Naive thymus-derived CD4-positive, alpha-beta T cell (primary cell): ENCODE results near the gene PRKCB. TPM values are rescaled to one million over a fixed set of nuclear protein-coding genes. Genes with fewer than 3 reads are reported as not detected.
A peak's percentile ranks its signal among the peaks of the same experiment; 100 is the strongest.

Experiments used
- ATAC-seq: fragments of 150-1000 bp; cut with Tn5 transposase; 2 replicates; pipeline ENCODE4 v1.10.0; 2021; ENCODE audit warnings: mild to moderate bottlenecking, moderate library complexity
- CTCF ChIA-PET: fragments of 350-600 bp; sonication (Branson Sonifier 250); formaldehyde crosslinking; loops from one replicate; lab custom pipeline; 2021; ENCODE audit warnings: antibody characterized with exemption; lab: Charles Lee
- POLR2A ChIA-PET: fragments of 350-600 bp; sonication (Branson Sonifier 250); formaldehyde crosslinking; loops from one replicate; lab custom pipeline; 2021; ENCODE audit warnings: antibody characterized with exemption, inconsistent platforms; lab: Charles Lee
- DNase-seq, 9 donors: peaks; one replicate each; pipeline versions ENCODE4 v3.0.0 to v3.0.0-alpha.2; 2020 to 2022; ENCODE audit warnings: mixed read lengths in 1 of 9
- H3K27ac ChIP-seq: one replicate; pipeline ENCODE4 v1.7.0; 2013; ENCODE audit warnings: mild to moderate bottlenecking, low read depth, low read length, moderate library complexity
- H3K27me3 ChIP-seq, 2 donors: one replicate each; pipeline ENCODE4 v1.7.0; 2013; ENCODE audit warnings: low read length in 2 of 2, mild to moderate bottlenecking in 2 of 2, moderate library complexity in 2 of 2; ENCODE audit not compliant: control insufficient read depth in 2 of 2, insufficient read depth in 2 of 2
- H3K36me3 ChIP-seq, 3 experiments: 1 replicate in 2 of 3; 2 replicates in 1 of 3; pipeline ENCODE4 v1.7.0; 2013; ENCODE audit warnings: low read length in 3 of 3, mild to moderate bottlenecking in 3 of 3, moderate library complexity in 1 of 3; ENCODE audit not compliant: insufficient read depth in 3 of 3, control insufficient read depth in 2 of 3
- H3K4me1 ChIP-seq, 2 donors: one replicate each; pipeline ENCODE4 v1.7.0; 2013; ENCODE audit warnings: low read length in 2 of 2, mild to moderate bottlenecking in 2 of 2, moderate library complexity in 1 of 2; ENCODE audit not compliant: control insufficient read depth in 2 of 2, insufficient read depth in 2 of 2
- H3K4me3 ChIP-seq: 2 replicates; pipeline ENCODE4 v1.7.0; 2013; ENCODE audit warnings: mild to moderate bottlenecking, low read length
- H3K9me3 ChIP-seq, 3 experiments: 1 replicate in 2 of 3; 2 replicates in 1 of 3; pipeline ENCODE4 v1.7.0; 2013; ENCODE audit warnings: low read length in 3 of 3; ENCODE audit not compliant: control insufficient read depth in 2 of 3
- H3K27ac Mint-ChIP-seq, 9 donors: one replicate each; pipeline ENCODE4 v1.8.0; 2020 to 2022; ENCODE audit warnings: mixed read lengths in 9 of 9, mild to moderate bottlenecking in 8 of 9, moderate library complexity in 5 of 9, inconsistent platforms in 2 of 9
- H3K27me3 Mint-ChIP-seq, 5 donors: one replicate each; pipeline ENCODE4 v1.8.0; 2021 to 2022; ENCODE audit warnings: mixed read lengths in 5 of 5, mild to moderate bottlenecking in 1 of 5
- H3K36me3 Mint-ChIP-seq, 5 donors: one replicate each; pipeline ENCODE4 v1.8.0; 2020 to 2022; ENCODE audit warnings: mixed read lengths in 5 of 5, mild to moderate bottlenecking in 3 of 5, inconsistent platforms in 1 of 5
- H3K4me1 Mint-ChIP-seq, 7 donors: one replicate each; pipeline ENCODE4 v1.8.0; 2020 to 2022; ENCODE audit warnings: mixed read lengths in 7 of 7, mild to moderate bottlenecking in 3 of 7, inconsistent platforms in 1 of 7
- H3K4me3 Mint-ChIP-seq, 10 donors: one replicate each; pipeline ENCODE4 v1.8.0; 2020 to 2022; ENCODE audit warnings: mild to moderate bottlenecking in 10 of 10, mixed read lengths in 10 of 10, moderate library complexity in 6 of 10, inconsistent platforms in 2 of 10
- H3K9me3 Mint-ChIP-seq, 11 donors: one replicate each; pipeline ENCODE4 v1.8.0; 2020 to 2022; ENCODE audit warnings: mixed read lengths in 11 of 11, mild to moderate bottlenecking in 4 of 11, inconsistent platforms in 1 of 11, moderate library complexity in 1 of 11
- intact Hi-C, 2 donors: fragments of 100-400 bp; cut with micrococcal nuclease; formaldehyde crosslinking; loops; one replicate each; pipeline ENCODE4 v1.15.1; 2023
- polyA plus RNA-seq, 2 donors: library from polyadenylated mRNA; unstranded; fragments of 300-500 nt; fragmentation: Illumina TruSeq; gene quantifications; one replicate each; pipeline ENCODE4 v1.2.3, GENCODE V29; 2021
- total RNA-seq, 6 experiments: library from RNA in 5 of 6; stranded (reverse) in 5 of 6; gene quantifications; 1 replicate in 5 of 6; 2 replicates in 1 of 6; pipeline ENCODE4 v1.2.3 and lab custom pipeline; 2021 to 2026

Gene PRKCB
- total and polyA plus RNA-seq, 7 experiments from 2014 or later, result 32.4 to 180 (median 72.9) TPM

GRCh38 chr16:23924128-23924527 lies 88.3 kb downstream of the PRKCB start:
- intact Hi-C loops, result no loop called here
- peaks cover 0 to 7% of the 10 kb centered on the region in 2 donors for H3K4me1 ChIP-seq
- no peaks in the 10 kb centered on the region for H3K9me3 ChIP-seq
- no peak for DNase-seq
- Mint-ChIP-seq H3K27me3 (no peaks in the 10 kb centered on the region), H3K4me1 (peaks cover 21 to 59% (median 51%) of the 10 kb centered on the region in 7 donors), H3K27ac (no peak overlapping the region), H3K4me3 (no peak overlapping the region), H3K36me3 (peaks cover 0 to 42% (median 22%) of the 10 kb centered on the region in 5 donors), H3K9me3 (peaks cover 0 to 4% (median 0%) of the 10 kb centered on the region in 11 donors)
- peak; percentile 76 for ATAC-seq
- H3K36me3 ChIP-seq, result peaks cover 0 to 3% (median 0%) of the 10 kb centered on the region in 3 experiments
- H3K27me3 ChIP-seq, result no peaks in the 10 kb centered on the region
- no peak overlapping the region for H3K4me3 ChIP-seq
- ChIA-PET POLR2A (no interaction called here), CTCF (no interaction called here)
- no peak overlapping the region for H3K27ac ChIP-seq

GRCh38 chr16:23927796-23928195 lies 92.0 kb downstream of the PRKCB start:
- peak overlapping the region in 2 of 9 donors; percentile 19 to 45 for H3K27ac Mint-ChIP-seq
- H3K27me3 Mint-ChIP-seq, result no peaks in the 10 kb centered on the region
- CTCF ChIA-PET, result no interaction called here
- DNase-seq, result no peak
- H3K9me3 Mint-ChIP-seq, result peaks cover 0 to 2% (median 0%) of the 10 kb centered on the region in 11 donors
- POLR2A ChIA-PET, result interaction anchor here (0.6 to 0.7 kb wide), 4 partner anchors 17 to 95 kb away, joined by 3 to 4 read pairs (median 3); no protein-coding TSS in a partner anchor
- no peak overlapping the region for H3K4me3 ChIP-seq
- intact Hi-C loops, result no loop called here
- H3K4me1 Mint-ChIP-seq, result peaks cover 2 to 46% (median 36%) of the 10 kb centered on the region in 7 donors
- no peak overlapping the region for H3K27ac ChIP-seq
- H3K27me3 ChIP-seq, result no peaks in the 10 kb centered on the region
- H3K36me3 Mint-ChIP-seq, result peaks cover 0 to 44% (median 21%) of the 10 kb centered on the region in 5 donors
- H3K4me1 ChIP-seq, result no peaks in the 10 kb centered on the region
- H3K4me3 Mint-ChIP-seq, result no peak overlapping the region
- H3K36me3 ChIP-seq, result peaks cover 0 to 3% (median 0%) of the 10 kb centered on the region in 3 experiments
- no peak for ATAC-seq
- H3K9me3 ChIP-seq, result no peaks in the 10 kb centered on the region

GRCh38 chr16:23929237-23929636 lies 93.5 kb downstream of the PRKCB start:
- H3K9me3 ChIP-seq, result no peaks in the 10 kb centered on the region
- peaks cover 3 to 53% (median 44%) of the 10 kb centered on the region in 7 donors for H3K4me1 Mint-ChIP-seq
- H3K36me3 ChIP-seq, result peaks cover 0 to 3% (median 0%) of the 10 kb centered on the region in 3 experiments
- no peak overlapping the region for H3K4me3 Mint-ChIP-seq
- peaks cover 0 to 55% (median 25%) of the 10 kb centered on the region in 5 donors for H3K36me3 Mint-ChIP-seq
- peaks cover 0 to 10% (median 3%) of the 10 kb centered on the region in 11 donors for H3K9me3 Mint-ChIP-seq
- intact Hi-C loops, result no loop called here
- POLR2A ChIA-PET, result no interaction called here
- DNase-seq (no peak), ATAC-seq (no peak)
- H3K27me3 ChIP-seq, result no peaks in the 10 kb centered on the region
- H3K4me1 ChIP-seq, result peaks cover 0 to 2% of the 10 kb centered on the region in 2 donors
- no peak overlapping the region for H3K4me3 ChIP-seq
- no peak overlapping the region for H3K27ac ChIP-seq
- no peaks in the 10 kb centered on the region for H3K27me3 Mint-ChIP-seq
- peak overlapping the region in 2 of 9 donors; percentile 29 to 44 for H3K27ac Mint-ChIP-seq
- CTCF ChIA-PET, result no interaction called here

GRCh38 chr16:23929856-23930255 lies 94.1 kb downstream of the PRKCB start:
- peaks cover 0 to 3% (median 0%) of the 10 kb centered on the region in 3 experiments for H3K36me3 ChIP-seq
- H3K4me1 ChIP-seq, result peaks cover 0 to 8% of the 10 kb centered on the region in 2 donors
- peak overlapping the region in 3 of 9 donors; percentile 15 to 44 (median 29) for H3K27ac Mint-ChIP-seq
- no peak overlapping the region for H3K27ac ChIP-seq
- H3K9me3 Mint-ChIP-seq, result peaks cover 0 to 10% (median 3%) of the 10 kb centered on the region in 11 donors
- ChIA-PET POLR2A (no interaction called here), CTCF (no interaction called here)
- H3K4me3 Mint-ChIP-seq, result no peak overlapping the region
- intact Hi-C loops, result no loop called here
- H3K4me1 Mint-ChIP-seq, result peaks cover 7 to 57% (median 49%) of the 10 kb centered on the region in 7 donors
- H3K36me3 Mint-ChIP-seq, result peaks cover 0 to 53% (median 24%) of the 10 kb centered on the region in 5 donors
- DNase-seq (no peak), ATAC-seq (no peak)
- H3K27me3 ChIP-seq, result no peaks in the 10 kb centered on the region
- no peaks in the 10 kb centered on the region for H3K27me3 Mint-ChIP-seq
- H3K9me3 ChIP-seq, result no peaks in the 10 kb centered on the region
- no peak overlapping the region for H3K4me3 ChIP-seq

GRCh38 chr16:23930791-23931190 lies 95.0 kb downstream of the PRKCB start:
- Mint-ChIP-seq H3K4me3 (no peak overlapping the region), H3K36me3 (peaks cover 0 to 44% (median 16%) of the 10 kb centered on the region in 5 donors), H3K9me3 (peaks cover 0 to 10% (median 3%) of the 10 kb centered on the region in 11 donors), H3K27ac (peak overlapping the region in 1 of 9 donors; percentile 29), H3K4me1 (peaks cover 10 to 67% (median 51%) of the 10 kb centered on the region in 7 donors), H3K27me3 (no peaks in the 10 kb centered on the region)
- H3K4me1 ChIP-seq, result peaks cover 2 to 16% of the 10 kb centered on the region in 2 donors
- ChIA-PET POLR2A (interaction anchor here (1.5 kb wide), 1 partner anchor 18 kb away, joined by 5 read pairs; no protein-coding TSS in a partner anchor), CTCF (interaction anchor here (0.8 kb wide), 2 partner anchors 14 to 40 kb away, joined by 3 read pairs; no protein-coding TSS in a partner anchor)
- DNase-seq (no peak), ATAC-seq (no peak)
- no peaks in the 10 kb centered on the region for H3K27me3 ChIP-seq
- H3K36me3 ChIP-seq, result peaks cover 0 to 2% (median 0%) of the 10 kb centered on the region in 3 experiments
- no peak overlapping the region for H3K27ac ChIP-seq
- no peak overlapping the region for H3K4me3 ChIP-seq
- intact Hi-C loops, result no loop called here
- H3K9me3 ChIP-seq, result no peaks in the 10 kb centered on the region

- no peaks in the 10 kb centered on the region for H3K9me3 ChIP-seq
- intact Hi-C loops, result no loop called here
- Mint-ChIP-seq H3K27ac (peak overlapping the region in 1 of 9 donors; percentile 29), H3K4me3 (no peak overlapping the region), H3K4me1 (peaks cover 10 to 71% (median 55%) of the 10 kb centered on the region in 7 donors), H3K9me3 (peaks cover 0 to 10% (median 3%) of the 10 kb centered on the region in 11 donors), H3K36me3 (peaks cover 0 to 42% (median 15%) of the 10 kb centered on the region in 5 donors), H3K27me3 (no peaks in the 10 kb centered on the region)
- DNase-seq (no peak), ATAC-seq (no peak)
- ChIA-PET CTCF (interaction anchor here (0.8 kb wide), 2 partner anchors 15 to 41 kb away, joined by 3 read pairs; no protein-coding TSS in a partner anchor), POLR2A (interaction anchor here (1.5 kb wide), 1 partner anchor 18 kb away, joined by 5 read pairs; no protein-coding TSS in a partner anchor)
- no peaks in the 10 kb centered on the region for H3K27me3 ChIP-seq
- peaks cover 2 to 16% of the 10 kb centered on the region in 2 donors for H3K4me1 ChIP-seq
- H3K4me3 ChIP-seq, result no peak overlapping the region
- H3K36me3 ChIP-seq, result no peaks in the 10 kb centered on the region
- H3K27ac ChIP-seq, result no peak overlapping the region
Measured at GRCh38 chr16:23931199-23931598, 95.4 kb downstream of the PRKCB start.
